Neural cell (in vitro differentiated cells): ENCODE results near the gene DNAJB1. TPM values are rescaled to one million over a fixed set of nuclear protein-coding genes. Genes with fewer than 3 reads are reported as not detected.

Source experiments
- H2AFZ ChIP-seq: fragments of 200-600, 300-800 bp; sonication (generic), shearing (Covaris generic); 2 replicates; pipeline ENCODE4 v1.6.0; 2014; ENCODE audit warnings: low read depth, mild to moderate bottlenecking, antibody characterized with exemption, low read length, moderate library complexity
- H3F3A ChIP-seq: fragments of 200-600 bp; shearing (Covaris generic); 2 replicates; pipeline ENCODE4 v1.6.1; 2016; ENCODE audit warnings: mild to moderate bottlenecking, moderate library complexity, mixed read lengths, antibody characterized with exemption, low read length; ENCODE audit not compliant: insufficient read depth, poor library complexity, severe bottlenecking
- H3K27ac ChIP-seq: fragments of 200-600, 300-800 bp; sonication (generic), shearing (Covaris generic); 2 replicates; pipeline ENCODE4 v1.5.1; 2014; ENCODE audit warnings: mild to moderate bottlenecking, low read length, moderate library complexity
- H3K27me3 ChIP-seq: fragments of 300-800, 200-600 bp; sonication (generic), shearing (Covaris generic); 2 replicates; pipeline ENCODE4 v1.6.0; 2014; ENCODE audit warnings: mild to moderate bottlenecking, low read depth, low read length, moderate library complexity; ENCODE audit not compliant: insufficient read depth
- H3K36me3 ChIP-seq: fragments of 300-800, 200-600 bp; sonication (generic), shearing (Covaris generic); 2 replicates; pipeline ENCODE4 v1.5.1; 2014; ENCODE audit warnings: mild to moderate bottlenecking, antibody characterized with exemption, low read length, moderate library complexity; ENCODE audit not compliant: insufficient read depth
- H3K4me2 ChIP-seq: fragments of 300-800, 200-600 bp; sonication (generic), shearing (Covaris generic); 2 replicates; pipeline ENCODE4 v1.6.0; 2014; ENCODE audit warnings: mild to moderate bottlenecking, low read length
- H3K4me3 ChIP-seq: fragments of 300-800, 200-600 bp; sonication (generic), shearing (Covaris generic); 2 replicates; pipeline ENCODE4 v1.5.1; 2014; ENCODE audit warnings: mild to moderate bottlenecking, low read length, moderate library complexity
- H3K79me2 ChIP-seq: fragments of 200-600 bp; shearing (Covaris generic); replicated peaks from 2 replicates; pipeline ENCODE4 v1.6.0; 2014; ENCODE audit warnings: mild to moderate bottlenecking, low read length, moderate library complexity; ENCODE audit not compliant: insufficient read depth
- H3K9ac ChIP-seq: fragments of 300-800, 200-600 bp; sonication (generic), shearing (Covaris generic); 2 replicates; pipeline ENCODE4 v1.6.1; 2016; ENCODE audit warnings: mild to moderate bottlenecking, low read length, mixed read lengths
- H3K9me2 ChIP-seq: fragments of 200-600 bp; shearing (Covaris generic); 2 replicates; pipeline ENCODE4 v1.6.1; 2016; ENCODE audit warnings: mild to moderate bottlenecking, low read length, mixed read lengths; ENCODE audit not compliant: insufficient read depth
- H3K9me3 ChIP-seq: fragments of 200-600, 300-800 bp; sonication (generic), shearing (Covaris generic); 2 replicates; pipeline ENCODE4 v1.6.1; 2016; ENCODE audit warnings: mild to moderate bottlenecking, mixed run types, low read length, moderate library complexity, mixed read lengths
- H4K20me1 ChIP-seq: fragments of 200-600 bp; shearing (Covaris generic); 2 replicates; pipeline ENCODE4 v1.6.1; 2016; ENCODE audit warnings: mild to moderate bottlenecking, mixed run types; ENCODE audit not compliant: insufficient read depth
- EP300 ChIP-seq: fragments of 450-650 bp; conservative IDR thresholded peaks from 2 replicates; pipeline ENCODE4 v1.6.1; 2014; ENCODE audit warnings: antibody characterized with exemption, mild to moderate bottlenecking, moderate library complexity; ENCODE audit not compliant: poor library complexity, severe bottlenecking
- EZH2 ChIP-seq: fragments of 200-600, 300-800 bp; shearing (Covaris generic), sonication (generic); IDR thresholded peaks from 2 replicates; pipeline ENCODE4 v1.6.1; 2014; ENCODE audit warnings: antibody characterized with exemption, low read length, borderline replicate concordance, mild to moderate bottlenecking; ENCODE audit not compliant: insufficient read depth, poor library complexity, severe bottlenecking
- MXI1 ChIP-seq: fragments of 450-650 bp; conservative IDR thresholded peaks from 2 replicates; pipeline ENCODE4 v1.6.1; 2014; ENCODE audit warnings: antibody characterized with exemption, mild to moderate bottlenecking; ENCODE audit not compliant: poor library complexity, severe bottlenecking
- POLR2AphosphoS5 ChIP-seq: IDR thresholded peaks from 2 replicates; pipeline ENCODE4 v1.6.1; 2012
- RAD21 ChIP-seq: fragments of 450-650 bp; conservative IDR thresholded peaks from 2 replicates; pipeline ENCODE4 v1.6.1; 2014; ENCODE audit warnings: antibody characterized with exemption, mild to moderate bottlenecking, moderate library complexity
- REST ChIP-seq: IDR thresholded peaks from 2 replicates; pipeline ENCODE4 v1.6.1; 2012; ENCODE audit warnings: borderline replicate concordance
- SMC3 ChIP-seq: fragments of 450-650 bp; conservative IDR thresholded peaks from 2 replicates; pipeline ENCODE4 v1.6.1; 2014; ENCODE audit warnings: antibody characterized with exemption, mild to moderate bottlenecking, moderate library complexity; ENCODE audit not compliant: poor library complexity
- TAF1 ChIP-seq: IDR thresholded peaks from 2 replicates; pipeline ENCODE4 v1.6.1; 2012; ENCODE audit warnings: low read depth
- polyA plus RNA-seq: library from polyadenylated mRNA; depleted of rRNA; stranded (reverse); fragments of >200 nt; gene quantifications from 2 replicates; pipeline ENCODE4 v1.2.3, GENCODE V29; 2014
- TF ChIP-seq, protein P1 (sequence below): fragments of 450-650 bp; IDR thresholded peaks from 2 replicates; pipeline ENCODE4 v1.5.1; 2014; ENCODE audit warnings: antibody characterized with exemption, mild to moderate bottlenecking, moderate library complexity; ENCODE audit not compliant: poor library complexity, severe bottlenecking

DNAJB1 gene
- polyA plus RNA-seq, 1 donor from 2014 or later: 64.6 TPM

DNA sequence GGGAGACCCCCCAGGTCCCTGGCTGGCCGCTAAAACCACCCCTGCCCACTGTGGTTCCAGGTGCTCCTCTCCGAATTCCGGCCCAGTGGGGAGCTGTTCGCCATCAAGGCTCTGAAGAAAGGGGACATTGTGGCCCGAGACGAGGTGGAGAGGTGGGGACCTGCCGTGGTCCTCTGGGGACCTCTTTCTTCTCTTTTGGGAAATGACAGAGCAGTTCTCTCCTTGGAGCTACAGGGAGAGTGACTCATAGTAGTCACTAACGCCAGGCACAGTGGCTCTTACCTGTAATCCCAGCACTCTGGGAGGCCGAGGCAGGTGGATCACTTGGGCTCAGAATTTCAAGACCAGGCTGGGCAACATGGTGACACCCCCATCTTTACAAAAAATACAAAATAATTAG, 50.4 kb downstream of the DNAJB1 start:
- Histone ChIP-seq H3K79me2 (no peaks in the 10 kb centered on the region), H3K9ac (no peak overlapping the region), H3K36me3 (no peaks in the 10 kb centered on the region), H3K27me3 (no peaks in the 10 kb centered on the region), H3K9me2 (no peaks in the 10 kb centered on the region), H3K4me3 (no peak overlapping the region), H3K27ac (no peak overlapping the region), H4K20me1 (no peaks in the 10 kb centered on the region), H3K9me3 (no peaks in the 10 kb centered on the region), H3K4me2 (no peak overlapping the region), H3F3A (no peaks in the 10 kb centered on the region), H2AFZ (no peak overlapping the region)
- TF ChIP-seq SMC3 (no peak), MXI1 (no peak), EZH2 (no peak), POLR2AphosphoS5 (no peak), REST (no peak), TAF1 (no peak), EP300 (no peak), RAD21 (no peak)
- TF ChIP-seq, protein P1, sequence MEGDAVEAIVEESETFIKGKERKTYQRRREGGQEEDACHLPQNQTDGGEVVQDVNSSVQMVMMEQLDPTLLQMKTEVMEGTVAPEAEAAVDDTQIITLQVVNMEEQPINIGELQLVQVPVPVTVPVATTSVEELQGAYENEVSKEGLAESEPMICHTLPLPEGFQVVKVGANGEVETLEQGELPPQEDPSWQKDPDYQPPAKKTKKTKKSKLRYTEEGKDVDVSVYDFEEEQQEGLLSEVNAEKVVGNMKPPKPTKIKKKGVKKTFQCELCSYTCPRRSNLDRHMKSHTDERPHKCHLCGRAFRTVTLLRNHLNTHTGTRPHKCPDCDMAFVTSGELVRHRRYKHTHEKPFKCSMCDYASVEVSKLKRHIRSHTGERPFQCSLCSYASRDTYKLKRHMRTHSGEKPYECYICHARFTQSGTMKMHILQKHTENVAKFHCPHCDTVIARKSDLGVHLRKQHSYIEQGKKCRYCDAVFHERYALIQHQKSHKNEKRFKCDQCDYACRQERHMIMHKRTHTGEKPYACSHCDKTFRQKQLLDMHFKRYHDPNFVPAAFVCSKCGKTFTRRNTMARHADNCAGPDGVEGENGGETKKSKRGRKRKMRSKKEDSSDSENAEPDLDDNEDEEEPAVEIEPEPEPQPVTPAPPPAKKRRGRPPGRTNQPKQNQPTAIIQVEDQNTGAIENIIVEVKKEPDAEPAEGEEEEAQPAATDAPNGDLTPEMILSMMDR: no peak

- Histone ChIP-seq H3K9me2 (no peaks in the 10 kb centered on the region), H3K4me3 (no peak overlapping the region), H3K9me3 (no peaks in the 10 kb centered on the region), H3K4me2 (no peak overlapping the region), H4K20me1 (no peaks in the 10 kb centered on the region), H3K27me3 (no peaks in the 10 kb centered on the region), H3K27ac (no peak overlapping the region), H3K79me2 (no peaks in the 10 kb centered on the region), H3F3A (no peaks in the 10 kb centered on the region), H3K9ac (no peak overlapping the region), H2AFZ (no peak overlapping the region), H3K36me3 (no peaks in the 10 kb centered on the region)
- TF ChIP-seq EP300 (no peak), POLR2AphosphoS5 (no peak), RAD21 (no peak), SMC3 (no peak), REST (no peak), EZH2 (no peak), MXI1 (no peak), TAF1 (no peak)
- TF ChIP-seq, protein P1: no peak
Observed at GRCh38 chr19:14467391-14467790, 50.8 kb downstream of the DNAJB1 start.
